HG02885 (cell line): ENCODE data around the gene TMEM41A.

Experiments used
- ATAC-seq: cut with Tn5 transposase; IDR thresholded peaks from one replicate; pipeline ENCODE4 v1.9.1; 2021; ENCODE audit warnings: mild to moderate bottlenecking; ENCODE audit not compliant: unreplicated experiment, poor library complexity

The TMEM41A gene

DNA sequence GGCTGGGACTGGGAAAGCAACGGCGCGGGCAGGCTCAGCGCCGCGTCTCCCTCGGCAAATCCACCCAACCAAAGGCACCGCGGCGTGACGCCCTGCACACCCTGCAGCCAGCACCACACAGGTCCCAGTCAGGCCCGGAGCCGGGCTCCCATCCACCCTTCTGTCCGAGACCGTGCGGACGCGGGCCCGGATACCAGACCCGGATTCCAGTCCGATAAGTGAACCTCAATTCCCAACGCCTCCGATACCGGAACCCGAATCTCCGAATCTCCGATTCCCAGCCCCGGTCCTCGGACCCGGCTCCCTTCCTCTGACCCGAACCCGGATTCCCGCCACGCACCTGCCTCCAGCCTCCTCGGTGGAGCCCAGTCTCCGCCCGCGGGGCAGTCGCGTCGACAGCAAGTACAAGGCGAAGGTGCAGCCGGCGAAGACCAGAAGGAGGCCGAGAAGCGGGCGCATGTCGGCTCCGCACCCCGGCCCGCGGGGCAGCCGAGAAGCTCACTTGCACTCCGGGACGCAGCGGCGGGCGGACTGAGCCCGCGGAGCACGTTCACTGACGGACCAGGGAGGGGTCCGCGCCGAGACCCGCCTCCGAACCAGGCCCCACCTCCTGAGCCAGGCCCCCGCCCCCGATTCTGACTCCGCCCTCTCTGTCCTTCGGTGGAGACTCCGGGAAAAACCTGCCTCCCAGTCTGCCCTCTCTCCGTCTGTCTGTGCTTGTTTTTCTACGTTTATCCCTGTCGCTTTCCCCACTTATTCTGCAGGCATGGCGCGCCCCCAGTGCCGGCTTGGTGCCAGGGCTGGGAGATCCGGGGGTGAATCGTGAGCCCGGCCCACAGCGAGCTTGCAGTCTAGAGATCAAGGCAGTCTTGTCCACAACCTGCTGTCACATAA, at the start of gene TMEM41A:
TSS of gene TMEM41A (minus strand) at position 533 of the 894 bp plus-strand sequence. CDS start at position 459, 74 bp downstream.
- peak; percentile 96 for ATAC-seq

DNA sequence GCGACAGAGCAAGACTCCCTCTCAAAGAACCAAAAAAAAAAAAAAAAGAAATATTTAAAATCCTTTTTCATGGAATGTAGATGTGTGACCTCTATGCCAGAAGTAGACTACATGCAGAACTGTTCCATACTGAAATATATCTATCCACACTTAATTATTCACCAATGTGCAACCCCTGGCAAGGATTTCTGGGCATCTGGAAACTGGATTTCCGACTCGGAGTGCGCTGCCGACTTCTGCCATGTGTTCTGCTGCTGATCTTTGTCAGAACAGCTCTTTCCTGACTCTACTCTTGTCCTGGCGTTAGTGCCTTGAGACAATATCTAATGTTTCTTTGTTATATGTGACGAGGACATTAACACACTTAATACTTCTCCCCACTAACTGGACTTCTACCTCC, 41.9 kb upstream of the TMEM41A start:
- no peak for ATAC-seq

GRCh38 chr3:185539934-185540333, 41.1 kb upstream of the TMEM41A start:
- ATAC-seq: no peak

- peak; percentile 98 for ATAC-seq
Measured at GRCh38 chr3:185537369-185537970, 38.6 kb upstream of the TMEM41A start.

DNA sequence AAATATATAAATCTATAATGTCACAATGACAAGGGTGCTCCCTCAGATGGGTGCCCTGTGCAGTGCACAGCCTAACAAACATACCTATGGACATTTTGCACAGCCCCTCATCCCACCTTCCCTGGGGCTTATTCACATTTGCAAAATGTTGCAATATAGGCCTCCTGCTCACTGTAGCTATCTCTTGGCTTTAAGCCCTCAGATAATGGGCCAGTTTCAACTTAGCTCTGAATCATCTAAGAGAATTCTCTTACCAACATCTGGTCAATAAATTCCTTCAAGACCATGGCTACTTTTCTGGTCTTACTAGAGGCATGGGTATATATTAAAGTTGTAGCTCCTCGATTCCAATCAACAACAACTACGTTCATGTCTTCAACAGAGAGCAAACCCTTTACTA, 35.7 kb upstream of the TMEM41A start:
- no peak for ATAC-seq

- no peak for ATAC-seq
Measured at GRCh38 chr3:185532901-185533300, 34.1 kb upstream of the TMEM41A start.

- no peak for ATAC-seq
Measured at GRCh38 chr3:185530856-185531255, 32.0 kb upstream of the TMEM41A start.

DNA sequence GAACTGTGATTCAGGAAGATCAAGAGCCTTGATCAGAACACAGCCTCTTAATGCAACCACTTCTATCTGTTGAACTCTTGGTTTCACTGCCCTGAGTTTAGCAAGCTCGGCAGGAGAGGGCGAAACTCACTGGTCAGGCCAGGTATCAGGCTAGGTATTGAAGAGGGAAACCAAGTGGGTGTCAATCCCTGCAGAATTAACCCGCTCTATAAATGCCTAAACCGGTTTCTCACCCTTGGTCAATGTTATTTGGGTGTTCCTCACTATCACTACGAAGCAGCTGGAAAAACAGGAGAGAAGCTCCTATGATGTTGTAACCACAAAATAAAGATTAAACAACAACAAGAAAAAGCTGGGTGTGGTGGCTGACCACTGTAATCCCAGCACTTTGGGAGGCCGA, 29.7 kb upstream of the TMEM41A start:
- no peak for ATAC-seq

DNA sequence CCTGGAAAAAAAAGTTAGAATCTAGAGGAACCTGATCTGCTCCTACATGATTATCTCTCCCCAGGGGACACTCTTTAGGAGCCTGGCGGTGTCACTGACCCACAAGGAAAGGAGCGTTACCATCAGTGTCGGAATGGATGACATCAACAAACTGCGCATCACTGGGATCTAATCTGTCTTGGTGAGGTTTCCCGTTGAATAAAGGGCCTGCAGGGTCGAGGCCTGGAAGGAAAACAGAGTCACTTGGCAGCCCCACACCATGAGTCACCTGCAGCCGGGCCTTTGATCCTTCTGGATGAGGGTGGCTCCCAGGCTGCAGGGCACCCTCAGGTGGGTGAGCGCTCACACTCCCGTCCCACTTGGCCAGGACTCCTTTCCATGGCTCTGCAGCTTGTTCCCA, 28.5 kb upstream of the TMEM41A start:
- no peak for ATAC-seq

DNA sequence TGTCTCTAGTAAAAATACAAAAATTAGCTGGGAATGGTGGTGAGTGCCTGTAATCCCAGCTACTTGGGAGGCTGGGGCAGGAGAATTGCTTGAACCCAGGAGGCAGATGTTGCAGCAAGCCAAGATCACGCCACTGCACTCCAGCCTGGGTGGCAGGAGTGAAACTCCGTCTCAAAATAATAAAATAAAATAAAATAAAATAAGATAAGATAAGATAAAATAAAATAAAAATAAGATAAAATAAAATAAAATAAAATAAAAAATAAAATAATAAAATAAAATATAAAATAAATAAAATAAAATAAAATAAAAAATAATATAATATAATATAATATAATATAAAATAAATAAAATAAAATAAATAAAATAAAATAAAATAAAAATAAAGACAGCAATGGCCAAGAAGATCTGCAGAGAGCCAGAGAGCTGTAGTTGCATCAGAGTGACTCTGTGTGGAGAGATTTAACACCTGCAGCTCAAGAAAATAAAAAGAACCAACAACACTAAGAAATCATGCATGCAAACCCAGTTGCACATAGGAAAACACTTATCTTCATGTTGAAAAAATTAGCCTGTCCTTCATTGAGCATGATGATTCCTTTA, 27.6 kb upstream of the TMEM41A start:
- ATAC-seq: no peak

DNA sequence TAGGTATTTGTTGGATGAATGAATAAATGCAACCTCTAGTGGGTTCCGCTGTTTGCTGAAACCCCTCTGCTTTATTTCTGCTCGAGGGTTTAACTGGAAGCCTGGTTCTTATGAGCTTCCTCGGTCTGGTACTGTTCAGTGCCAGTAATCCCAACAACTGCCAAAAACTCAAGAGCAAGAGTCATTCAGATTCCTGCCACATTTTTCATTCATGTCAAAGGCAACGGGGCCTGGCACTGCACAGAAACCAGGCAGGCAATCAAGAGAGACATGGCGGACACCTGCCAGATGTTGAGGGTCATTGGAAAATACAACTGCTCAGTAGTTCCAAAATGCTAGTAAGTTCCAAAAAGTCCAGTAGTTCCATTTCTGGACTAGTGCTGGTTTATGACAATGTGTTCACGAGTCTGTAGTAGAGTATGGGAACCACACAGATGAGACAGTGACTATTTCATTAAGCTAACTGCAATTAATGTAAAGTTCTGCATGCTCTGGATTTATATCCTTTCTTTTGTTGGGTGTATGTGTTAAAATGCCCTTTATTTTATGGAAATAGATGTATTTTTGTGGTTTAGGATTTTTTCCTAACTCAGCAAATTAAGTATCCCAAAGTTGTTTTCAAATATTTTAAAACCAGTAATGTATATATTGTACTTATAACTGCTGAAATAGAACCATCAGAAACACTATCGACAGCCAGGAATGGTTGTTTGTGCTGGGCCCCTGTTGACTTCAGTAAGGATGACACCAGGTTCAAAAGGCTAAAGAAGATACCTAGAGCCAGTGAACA, 22.7 kb upstream of the TMEM41A start:
- no peak for ATAC-seq

- ATAC-seq: no peak
Measured at GRCh38 chr3:185519021-185519420, 20.2 kb upstream of the TMEM41A start.

- no peak for ATAC-seq
Measured at GRCh38 chr3:185517387-185518130, 18.7 kb upstream of the TMEM41A start.

- ATAC-seq: no peak
Measured at GRCh38 chr3:185511711-185512110, 12.9 kb upstream of the TMEM41A start.

DNA sequence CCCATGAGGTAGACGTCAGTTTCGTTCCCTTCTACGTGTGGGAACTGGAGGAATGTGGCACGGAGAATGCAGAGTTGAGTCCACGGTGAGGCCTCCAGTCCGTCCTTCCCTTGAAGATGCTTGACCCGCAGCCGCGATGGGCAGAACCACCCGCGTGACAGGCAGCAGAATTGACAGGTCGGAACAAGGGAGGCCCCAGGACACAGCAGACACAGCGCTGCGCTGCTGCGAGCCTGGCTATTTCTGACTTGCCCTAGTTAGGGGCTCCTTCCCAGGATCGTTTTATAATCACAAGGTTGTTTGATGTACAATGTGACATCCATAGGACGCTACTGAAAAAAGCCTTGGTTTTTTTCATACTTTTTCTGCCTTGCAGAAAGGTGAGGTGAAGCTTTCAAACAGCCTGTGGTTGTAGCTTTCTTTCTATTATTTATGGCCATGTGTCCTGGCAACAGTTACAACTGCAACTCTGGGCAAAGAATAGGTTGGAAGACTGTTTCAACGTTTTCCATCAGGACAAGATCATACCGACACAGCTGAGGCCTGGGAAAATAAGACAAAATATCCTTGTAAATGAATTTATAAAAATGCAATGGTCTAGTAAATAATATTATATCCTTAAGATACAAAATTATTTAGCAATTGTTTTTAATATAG, 9.6 kb upstream of the TMEM41A start:
- no peak for ATAC-seq

DNA sequence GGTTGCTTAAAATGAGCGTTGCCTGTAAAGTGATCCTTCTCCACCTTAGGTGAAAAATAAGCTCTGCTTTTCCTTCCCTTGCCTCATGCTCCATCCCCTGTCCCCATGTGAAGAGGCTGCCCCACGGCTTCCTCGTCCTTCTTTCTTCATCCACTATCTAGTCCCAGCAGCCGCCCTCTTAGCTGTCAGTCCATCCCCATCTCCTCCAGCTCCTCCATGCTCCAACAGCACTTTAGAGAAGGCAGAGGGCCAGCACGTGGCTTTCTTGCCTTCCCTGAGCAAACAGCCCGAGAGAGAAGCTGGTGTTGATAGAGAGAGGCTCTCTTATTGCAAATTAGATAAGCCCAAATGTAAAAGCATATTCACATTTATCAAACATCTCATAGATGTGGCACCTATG, 9.0 kb upstream of the TMEM41A start:
- no peak for ATAC-seq

DNA sequence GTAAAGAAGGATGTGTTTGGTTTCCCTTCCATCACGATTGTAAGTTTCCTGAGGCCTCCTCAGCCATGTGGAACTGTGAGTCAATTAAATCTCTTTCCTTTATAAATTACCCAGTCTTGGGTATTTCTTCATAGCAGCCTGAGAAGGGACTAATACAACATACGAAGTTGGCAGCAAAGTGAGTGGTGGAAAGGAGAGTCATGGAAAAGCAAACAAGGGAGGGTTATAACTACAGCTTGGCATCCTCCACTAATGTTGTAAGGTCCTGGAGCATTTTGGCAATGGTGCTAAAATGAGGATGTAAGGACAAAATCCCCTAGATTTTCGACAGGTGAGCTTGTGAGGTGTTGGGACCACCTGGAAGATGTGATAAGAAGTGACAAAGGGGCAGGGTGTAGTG, 5.8 kb upstream of the TMEM41A start:
- no peak for ATAC-seq

DNA sequence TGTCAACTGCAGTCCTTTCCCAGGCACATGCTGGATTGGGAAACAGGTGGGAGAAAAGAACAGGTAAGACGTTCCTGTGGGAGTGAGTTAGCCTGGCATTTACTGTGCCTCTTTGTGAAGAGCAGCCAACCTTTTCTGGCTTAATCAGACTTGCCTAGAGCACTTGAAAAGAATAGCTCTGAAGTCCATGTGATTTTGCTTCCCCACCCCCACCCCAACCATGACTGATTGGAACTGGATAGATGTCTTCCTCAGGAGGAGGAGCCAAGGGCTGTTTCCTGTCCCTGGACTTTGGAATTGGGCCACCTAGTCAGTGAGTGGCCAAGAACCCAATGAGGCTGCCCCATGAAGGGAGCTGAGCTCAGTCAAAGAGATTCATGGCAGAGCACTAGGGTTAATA, 4.7 kb upstream of the TMEM41A start:
- ATAC-seq: no peak

- no peak for ATAC-seq
Measured at GRCh38 chr3:185502987-185503386, 4.2 kb upstream of the TMEM41A start.
